HepG2 (cell line): ENCODE data around the gene AKAP1. TPM values are rescaled to one million over a fixed set of nuclear protein-coding genes. Genes with fewer than 3 reads are reported as not detected.

ENCODE experiments used
- EP300 ChIP-seq, 3 experiments: sonication (generic) in 1 of 3; formaldehyde crosslinking in 1 of 3; IDR thresholded peaks; 2 replicates each; pipeline versions ENCODE4 v1.5.1 to v1.6.1; 2011 to 2020; ENCODE audit warnings: low read depth in 2 of 3, low read length in 2 of 3, borderline replicate concordance in 1 of 3, improper control_type of control experiment in 1 of 3, mild to moderate bottlenecking in 1 of 3, missing genetic modification reagents in 1 of 3, moderate library complexity in 1 of 3
- FOXA1 ChIP-seq, 2 experiments: fragments of 450-650 bp in 1 of 2; sonication (generic) in 1 of 2; formaldehyde crosslinking in 1 of 2; IDR thresholded peaks; 2 replicates each; pipeline versions ENCODE4 v1.4.0 to v1.6.1; 2016 to 2020; ENCODE audit warnings: missing genetic modification reagents in 1 of 2
- GABPB1 ChIP-seq: IDR thresholded peaks from 2 replicates; pipeline ENCODE4 v1.6.1; 2016; ENCODE audit warnings: mild to moderate bottlenecking, missing genetic modification reagents, moderate library complexity, missing compliant biosample characterization
- GPN1 ChIP-seq: sonication (generic); formaldehyde crosslinking; IDR thresholded peaks from 2 replicates; pipeline ENCODE4 v1.5.1; 2020; ENCODE audit warnings: missing genetic modification reagents, borderline replicate concordance
- ISX ChIP-seq: sonication (generic); formaldehyde crosslinking; conservative IDR thresholded peaks from 2 replicates; pipeline ENCODE4 v1.5.0; 2020; ENCODE audit warnings: missing genetic modification reagents
- NFIC ChIP-seq: IDR thresholded peaks from 2 replicates; pipeline ENCODE4 v1.6.1; 2012; ENCODE audit warnings: mild to moderate bottlenecking, low read length, inconsistent platforms
- NPAS2 ChIP-seq: sonication (generic); formaldehyde crosslinking; IDR thresholded peaks from 2 replicates; pipeline ENCODE4 v1.8.0; 2022; ENCODE audit warnings: mild to moderate bottlenecking, missing genetic modification reagents, borderline replicate concordance
- TEAD3 ChIP-seq: optimal IDR thresholded peaks from 2 replicates; pipeline ENCODE3; 2016; ENCODE audit warnings: borderline replicate concordance
- ZBTB1 ChIP-seq: sonication (generic); formaldehyde crosslinking; IDR thresholded peaks from 2 replicates; pipeline ENCODE4 v1.4.0; 2020; ENCODE audit warnings: missing genetic modification reagents, borderline replicate concordance
- ZFP37 ChIP-seq: sonication (generic); formaldehyde crosslinking; IDR thresholded peaks from 2 replicates; pipeline ENCODE4 v1.4.0; 2020; ENCODE audit warnings: missing genetic modification reagents, borderline replicate concordance
- ZFP90 ChIP-seq: sonication (generic); formaldehyde crosslinking; IDR thresholded peaks from 2 replicates; pipeline ENCODE4 v1.8.0; 2022; ENCODE audit warnings: missing genetic modification reagents, mild to moderate bottlenecking, inconsistent platforms, borderline replicate concordance
- ZNF234 ChIP-seq: sonication (generic); formaldehyde crosslinking; conservative IDR thresholded peaks from 2 replicates; pipeline ENCODE4 v1.5.1; 2020; ENCODE audit warnings: mild to moderate bottlenecking, missing genetic modification reagents
- ZNF235 ChIP-seq: sonication (generic); formaldehyde crosslinking; IDR thresholded peaks from 2 replicates; pipeline ENCODE4 v1.8.1; 2023; ENCODE audit warnings: mild to moderate bottlenecking, missing genetic modification reagents, borderline replicate concordance
- polyA plus RNA-seq, 8 experiments: library from polyadenylated mRNA; depleted of rRNA in 3 of 8; stranded (reverse) in 7 of 8; unstranded in 1 of 8; fragments of >200 nt; fragmentation: Illumina TruSeq in 4 of 8; extraction: Trizol in 4 of 8; gene quantifications; 2 replicates each; pipeline versions ENCODE4 v1.2.1 to v1.2.3, GENCODE V29; 2011 to 2016; ENCODE audit warnings: low read depth in 4 of 8, missing spikeins in 1 of 8, mixed read lengths in 1 of 8; ENCODE audit not compliant: insufficient read depth in 1 of 8
- total RNA-seq, 5 experiments: library from RNA; depleted of rRNA; stranded (reverse); fragments of >200 nt; fragmentation: Illumina TruSeq; extraction: Trizol; gene quantifications; 2 replicates each; pipeline ENCODE4 v1.2.3, GENCODE V29; 2016; ENCODE audit warnings: low read depth in 1 of 5
- TF ChIP-seq, protein P1 (sequence below), 2 experiments: fragments of 450-650 bp in 1 of 2; sonication (generic) in 1 of 2; formaldehyde crosslinking in 1 of 2; IDR thresholded peaks; 2 replicates each; pipeline versions ENCODE4 v1.6.1 to v1.8.0; 2016 to 2022; ENCODE audit warnings: antibody characterized with exemption in 1 of 2, mild to moderate bottlenecking in 1 of 2, missing genetic modification reagents in 1 of 2
- TF ChIP-seq, protein P2 (sequence below): sonication (generic); formaldehyde crosslinking; IDR thresholded peaks from 2 replicates; pipeline ENCODE4 v1.5.1; 2020; ENCODE audit warnings: mild to moderate bottlenecking, missing genetic modification reagents, borderline replicate concordance

AKAP1 gene
- total and polyA plus RNA-seq, 2 of the 13 experiments (the other 11 are each of a cell fraction or from before 2014, with no cell fraction given): 101 to 131 TPM

DNA sequence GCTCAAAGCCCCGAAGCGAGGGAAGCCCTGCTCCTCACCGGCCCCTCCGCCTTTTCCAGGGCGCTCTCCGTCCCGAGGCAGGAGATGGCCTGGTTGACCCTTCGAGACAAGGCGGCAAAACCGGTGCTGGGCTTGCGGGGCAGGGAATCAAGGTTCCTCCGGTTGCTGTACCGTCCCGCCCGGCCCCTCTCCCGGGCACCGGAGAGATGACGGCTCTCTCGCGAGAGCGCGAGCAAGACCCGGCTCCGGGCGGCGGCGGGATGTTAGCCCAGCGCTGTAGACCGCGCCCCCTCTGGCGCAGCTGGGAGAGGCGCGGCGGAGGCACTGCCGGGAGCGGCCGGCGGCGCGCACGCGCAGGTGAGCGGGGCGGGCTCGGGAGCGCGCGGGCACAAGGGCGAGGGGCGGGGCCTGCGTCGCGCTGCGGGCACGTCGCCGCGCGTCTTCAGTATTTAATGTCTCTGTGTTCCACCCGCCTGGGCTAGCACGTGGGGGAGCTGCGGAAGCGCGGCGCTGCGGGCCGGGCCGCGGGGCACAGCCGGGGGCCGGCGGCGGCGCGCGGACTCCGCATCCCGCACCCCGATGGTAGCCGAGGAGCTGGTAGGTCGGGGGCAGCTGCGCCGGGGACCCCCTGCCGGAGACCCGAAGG lies at the start of gene AKAP1 (continued):
- TF ChIP-seq, protein P1, sequence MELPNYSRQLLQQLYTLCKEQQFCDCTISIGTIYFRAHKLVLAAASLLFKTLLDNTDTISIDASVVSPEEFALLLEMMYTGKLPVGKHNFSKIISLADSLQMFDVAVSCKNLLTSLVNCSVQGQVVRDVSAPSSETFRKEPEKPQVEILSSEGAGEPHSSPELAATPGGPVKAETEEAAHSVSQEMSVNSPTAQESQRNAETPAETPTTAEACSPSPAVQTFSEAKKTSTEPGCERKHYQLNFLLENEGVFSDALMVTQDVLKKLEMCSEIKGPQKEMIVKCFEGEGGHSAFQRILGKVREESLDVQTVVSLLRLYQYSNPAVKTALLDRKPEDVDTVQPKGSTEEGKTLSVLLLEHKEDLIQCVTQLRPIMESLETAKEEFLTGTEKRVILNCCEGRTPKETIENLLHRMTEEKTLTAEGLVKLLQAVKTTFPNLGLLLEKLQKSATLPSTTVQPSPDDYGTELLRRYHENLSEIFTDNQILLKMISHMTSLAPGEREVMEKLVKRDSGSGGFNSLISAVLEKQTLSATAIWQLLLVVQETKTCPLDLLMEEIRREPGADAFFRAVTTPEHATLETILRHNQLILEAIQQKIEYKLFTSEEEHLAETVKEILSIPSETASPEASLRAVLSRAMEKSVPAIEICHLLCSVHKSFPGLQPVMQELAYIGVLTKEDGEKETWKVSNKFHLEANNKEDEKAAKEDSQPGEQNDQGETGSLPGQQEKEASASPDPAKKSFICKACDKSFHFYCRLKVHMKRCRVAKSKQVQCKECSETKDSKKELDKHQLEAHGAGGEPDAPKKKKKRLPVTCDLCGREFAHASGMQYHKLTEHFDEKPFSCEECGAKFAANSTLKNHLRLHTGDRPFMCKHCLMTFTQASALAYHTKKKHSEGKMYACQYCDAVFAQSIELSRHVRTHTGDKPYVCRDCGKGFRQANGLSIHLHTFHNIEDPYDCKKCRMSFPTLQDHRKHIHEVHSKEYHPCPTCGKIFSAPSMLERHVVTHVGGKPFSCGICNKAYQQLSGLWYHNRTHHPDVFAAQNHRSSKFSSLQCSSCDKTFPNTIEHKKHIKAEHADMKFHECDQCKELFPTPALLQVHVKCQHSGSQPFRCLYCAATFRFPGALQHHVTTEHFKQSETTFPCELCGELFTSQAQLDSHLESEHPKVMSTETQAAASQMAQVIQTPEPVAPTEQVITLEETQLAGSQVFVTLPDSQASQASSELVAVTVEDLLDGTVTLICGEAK (IDR thresholded peaks at IDR 0.05): no peak
- TF ChIP-seq, protein P1 (CRISPR knock-in tag; IDR thresholded peaks at IDR 0.05): peak; percentile 71; the same call in 1 of the 2 replicates
- TF ChIP-seq ISX (CRISPR knock-in tag) (0 out of 2 replicates have a peak, but pooled peaks have one; percentile 51), GABPB1 (peak; percentile 79), ZBTB1 (0 out of 2 replicates have a peak, but pooled peaks have one; percentile 12), ZNF235 (CRISPR knock-in tag) (0 out of 2 replicates have a peak, but pooled peaks have one; percentile 70), NPAS2 (no peak), NFIC (no peak), ZFP90 (peak; percentile 64; the same call in 1 of the 2 replicates), TEAD3 (peak; percentile 74), ZFP37 (0 out of 2 replicates have a peak, but pooled peaks have one; percentile 53), EP300 (IDR thresholded peaks at IDR 0.05; ENCODE audit: low read depth in 2 of 2, low read length in 2 of 2) (peak in 1 of 2 experiments; percentile 35; a peak in 2 of 4 replicates), EP300 (CRISPR knock-in tag; IDR thresholded peaks at IDR 0.05; ENCODE audit: borderline replicate concordance) (no peak; the same call in 1 of the 2 replicates), FOXA1 (IDR thresholded peaks at IDR 0.05) (no peak), FOXA1 (CRISPR knock-in tag; IDR thresholded peaks at IDR 0.05) (peak; percentile 36), ZNF234 (CRISPR knock-in tag) (no peak; the same call in 1 of the 2 replicates), GPN1 (CRISPR knock-in tag) (0 out of 2 replicates have a peak, but pooled peaks have one; percentile 50)
- TF ChIP-seq, protein P2, sequence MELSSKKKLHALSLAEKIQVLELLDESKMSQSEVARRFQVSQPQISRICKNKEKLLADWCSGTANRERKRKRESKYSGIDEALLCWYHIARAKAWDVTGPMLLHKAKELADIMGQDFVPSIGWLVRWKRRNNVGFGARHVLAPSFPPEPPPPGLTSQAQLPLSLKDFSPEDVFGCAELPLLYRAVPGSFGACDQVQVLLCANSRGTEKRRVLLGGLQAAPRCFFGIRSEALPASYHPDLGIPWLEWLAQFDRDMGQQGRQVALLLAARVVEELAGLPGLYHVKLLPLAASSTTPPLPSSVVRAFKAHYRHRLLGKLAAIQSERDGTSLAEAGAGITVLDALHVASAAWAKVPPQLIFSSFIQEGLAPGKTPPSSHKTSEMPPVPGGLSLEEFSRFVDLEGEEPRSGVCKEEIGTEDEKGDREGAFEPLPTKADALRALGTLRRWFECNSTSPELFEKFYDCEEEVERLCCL (CRISPR knock-in tag): no peak
